HepG2 (cell line): Measurements from ENCODE around the gene HS3ST5. TPM values are rescaled to one million over a fixed set of nuclear protein-coding genes. Genes with fewer than 3 reads are reported as not detected.
A peak's percentile ranks its signal among the peaks of the same experiment; 100 is the strongest.

Experiments
- ATF1 ChIP-seq: IDR thresholded peaks from 2 replicates; pipeline ENCODE4 v1.6.1; 2016; ENCODE audit warnings: mild to moderate bottlenecking, control low read depth
- CCAR2 ChIP-seq: fragments of 200-400 bp; formaldehyde crosslinking; optimal IDR thresholded peaks from 2 replicates; pipeline ENCODE3; 2018; ENCODE audit warnings: low read depth, mild to moderate bottlenecking, low read length, moderate library complexity
- ETV5 ChIP-seq: IDR thresholded peaks from 2 replicates; pipeline ENCODE4 v1.6.1; 2018; ENCODE audit warnings: missing biosample characterization, missing genetic modification reagents, inconsistent platforms, borderline replicate concordance
- KMT2B ChIP-seq: IDR thresholded peaks from 2 replicates; pipeline ENCODE4 v1.6.1; 2016; ENCODE audit warnings: missing genetic modification reagents, missing compliant biosample characterization
- MIXL1 ChIP-seq: IDR thresholded peaks from 2 replicates; pipeline ENCODE4 v1.6.1; 2016
- NR2F2 ChIP-seq: IDR thresholded peaks from 2 replicates; pipeline ENCODE4 v1.6.1; 2012; ENCODE audit warnings: low read depth, inconsistent platforms, borderline replicate concordance
- PHB2 ChIP-seq: fragments of 450-650 bp; IDR thresholded peaks from 2 replicates; pipeline ENCODE4 v1.6.1; 2018; ENCODE audit not compliant: partially characterized antibody
- PRPF4 ChIP-seq: fragments of 200-400 bp; formaldehyde crosslinking; IDR thresholded peaks from 2 replicates; pipeline ENCODE4 v1.6.1; 2016; ENCODE audit warnings: low read length, low read depth; ENCODE audit not compliant: poor library complexity, severe bottlenecking
- YY1 ChIP-seq: IDR thresholded peaks from 2 replicates; pipeline ENCODE4 v1.6.1; 2011; ENCODE audit warnings: low read length, low read depth, moderate library complexity, mild to moderate bottlenecking; ENCODE audit not compliant: insufficient read depth, insufficient replicate concordance
- ZNF33A ChIP-seq: sonication (generic); formaldehyde crosslinking; IDR thresholded peaks from 2 replicates; pipeline ENCODE4 v1.5.1; 2020; ENCODE audit warnings: missing genetic modification reagents, mild to moderate bottlenecking, moderate library complexity, borderline replicate concordance
- ZNF563 ChIP-seq: sonication (generic); formaldehyde crosslinking; IDR thresholded peaks from 2 replicates; pipeline ENCODE4 v1.8.0; 2022; ENCODE audit warnings: mild to moderate bottlenecking, moderate library complexity, missing genetic modification reagents
- ZNF614 ChIP-seq: IDR thresholded peaks from 2 replicates; pipeline ENCODE4 v1.6.1; 2018; ENCODE audit warnings: missing biosample characterization, missing genetic modification reagents, inconsistent platforms, borderline replicate concordance
- polyA plus RNA-seq, 8 experiments: library from polyadenylated mRNA; depleted of rRNA in 3 of 8; stranded (reverse) in 7 of 8; unstranded in 1 of 8; fragments of >200 nt; fragmentation: Illumina TruSeq in 4 of 8; extraction: Trizol in 4 of 8; gene quantifications; 2 replicates each; pipeline versions ENCODE4 v1.2.1 to v1.2.3, GENCODE V29; 2011 to 2016; ENCODE audit warnings: low read depth in 4 of 8, missing spikeins in 1 of 8, mixed read lengths in 1 of 8; ENCODE audit not compliant: insufficient read depth in 1 of 8
- total RNA-seq, 5 experiments: library from RNA; depleted of rRNA; stranded (reverse); fragments of >200 nt; fragmentation: Illumina TruSeq; extraction: Trizol; gene quantifications; 2 replicates each; pipeline ENCODE4 v1.2.3, GENCODE V29; 2016; ENCODE audit warnings: low read depth in 1 of 5
- TF ChIP-seq, protein P1 (sequence below): IDR thresholded peaks from 2 replicates; pipeline ENCODE4 v1.6.1; 2012; ENCODE audit warnings: inconsistent platforms
- TF ChIP-seq, protein P2 (sequence below): sonication (generic); formaldehyde crosslinking; IDR thresholded peaks from 2 replicates; pipeline ENCODE4 v1.4.0; 2020; ENCODE audit warnings: missing genetic modification reagents
- TF ChIP-seq, protein P3 (sequence below): sonication (generic); formaldehyde crosslinking; IDR thresholded peaks from 2 replicates; pipeline ENCODE4 v1.5.0; 2020; ENCODE audit warnings: missing genetic modification reagents
- TF ChIP-seq, protein P4 (sequence below): sonication (generic); formaldehyde crosslinking; IDR thresholded peaks from 2 replicates; pipeline ENCODE4 v1.4.0; 2020; ENCODE audit warnings: mild to moderate bottlenecking, missing genetic modification reagents
- TF ChIP-seq, protein P5 (sequence below): sonication (generic); formaldehyde crosslinking; IDR thresholded peaks from 2 replicates; pipeline ENCODE4 v1.8.1; 2023; ENCODE audit warnings: missing genetic modification reagents, mild to moderate bottlenecking, borderline replicate concordance
- TF ChIP-seq, protein P6 (sequence below): sonication (generic); formaldehyde crosslinking; IDR thresholded peaks from 2 replicates; pipeline ENCODE4 v1.5.0; 2020; ENCODE audit warnings: mild to moderate bottlenecking, missing genetic modification reagents

Gene HS3ST5
- total and polyA plus RNA-seq, 2 of the 13 experiments (the other 11 are each of a cell fraction or from before 2014, with no cell fraction given): 1.1 to 1.6 TPM

DNA sequence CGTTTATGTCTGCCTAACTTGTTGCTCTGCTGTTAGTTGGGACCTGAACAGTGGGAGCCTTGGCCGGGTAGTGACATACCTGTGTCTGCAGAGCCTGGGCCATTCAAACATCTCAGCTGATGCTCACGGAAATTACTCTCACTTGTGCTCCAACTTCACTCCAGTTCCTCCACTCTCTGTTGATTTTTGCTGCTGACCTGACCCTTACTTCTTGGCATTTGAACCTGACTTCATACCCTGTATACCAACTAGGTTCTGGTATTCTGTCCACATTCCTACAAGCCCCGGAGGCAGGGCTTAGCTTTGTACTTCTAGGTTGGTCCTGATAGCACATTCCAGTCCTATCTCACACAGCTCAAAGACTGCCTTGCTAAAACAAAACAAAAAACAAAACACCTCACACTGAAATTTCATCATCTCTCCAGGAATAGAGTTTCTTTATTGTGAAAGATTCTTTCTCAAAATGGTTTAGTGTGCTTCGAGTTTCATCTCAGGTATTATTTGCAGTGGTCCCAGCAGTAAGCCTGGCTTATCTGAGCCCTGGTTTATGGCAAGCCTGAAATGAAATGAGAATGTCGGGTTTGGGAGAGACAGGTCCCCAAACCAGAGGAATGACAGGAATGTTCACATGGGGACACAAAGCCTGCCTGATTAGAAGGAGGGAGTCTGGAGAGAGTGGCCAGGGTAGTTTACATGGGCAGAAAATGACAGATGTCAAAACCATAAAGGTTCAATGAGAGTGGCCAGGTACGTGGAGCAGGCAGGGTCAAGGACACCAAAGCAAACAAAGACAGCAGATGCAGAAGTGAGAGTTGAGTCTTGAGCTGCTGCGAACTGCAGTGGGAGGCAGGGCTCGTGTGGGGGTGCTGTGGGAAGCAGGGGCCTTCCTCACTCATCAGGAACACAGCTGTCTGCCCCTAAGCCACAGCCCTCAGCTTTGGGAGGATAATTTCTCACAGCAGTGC lies 197.7 kb downstream of the HS3ST5 start (continued):
- TF ChIP-seq KMT2B (no peak), ATF1 (peak; percentile 57; the same call in 1 of the 2 replicates), PRPF4 (no peak), ZNF33A (CRISPR knock-in tag) (no peak), PHB2 (no peak), ZNF563 (CRISPR knock-in tag) (no peak), ZNF614 (CRISPR knock-in tag) (no peak; the same call in 1 of the 2 replicates), MIXL1 (CRISPR knock-in tag) (0 out of 2 replicates have a peak, but pooled peaks have one; percentile 48), YY1 (no peak), ETV5 (CRISPR knock-in tag) (peak; percentile 53; the same call in 1 of the 2 replicates), CCAR2 (no peak), NR2F2 (peak; percentile 87)
- TF ChIP-seq, protein P1, sequence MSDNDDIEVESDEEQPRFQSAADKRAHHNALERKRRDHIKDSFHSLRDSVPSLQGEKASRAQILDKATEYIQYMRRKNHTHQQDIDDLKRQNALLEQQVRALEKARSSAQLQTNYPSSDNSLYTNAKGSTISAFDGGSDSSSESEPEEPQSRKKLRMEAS: peak; percentile 13; the same call in 1 of the 2 replicates
- TF ChIP-seq, protein P2, sequence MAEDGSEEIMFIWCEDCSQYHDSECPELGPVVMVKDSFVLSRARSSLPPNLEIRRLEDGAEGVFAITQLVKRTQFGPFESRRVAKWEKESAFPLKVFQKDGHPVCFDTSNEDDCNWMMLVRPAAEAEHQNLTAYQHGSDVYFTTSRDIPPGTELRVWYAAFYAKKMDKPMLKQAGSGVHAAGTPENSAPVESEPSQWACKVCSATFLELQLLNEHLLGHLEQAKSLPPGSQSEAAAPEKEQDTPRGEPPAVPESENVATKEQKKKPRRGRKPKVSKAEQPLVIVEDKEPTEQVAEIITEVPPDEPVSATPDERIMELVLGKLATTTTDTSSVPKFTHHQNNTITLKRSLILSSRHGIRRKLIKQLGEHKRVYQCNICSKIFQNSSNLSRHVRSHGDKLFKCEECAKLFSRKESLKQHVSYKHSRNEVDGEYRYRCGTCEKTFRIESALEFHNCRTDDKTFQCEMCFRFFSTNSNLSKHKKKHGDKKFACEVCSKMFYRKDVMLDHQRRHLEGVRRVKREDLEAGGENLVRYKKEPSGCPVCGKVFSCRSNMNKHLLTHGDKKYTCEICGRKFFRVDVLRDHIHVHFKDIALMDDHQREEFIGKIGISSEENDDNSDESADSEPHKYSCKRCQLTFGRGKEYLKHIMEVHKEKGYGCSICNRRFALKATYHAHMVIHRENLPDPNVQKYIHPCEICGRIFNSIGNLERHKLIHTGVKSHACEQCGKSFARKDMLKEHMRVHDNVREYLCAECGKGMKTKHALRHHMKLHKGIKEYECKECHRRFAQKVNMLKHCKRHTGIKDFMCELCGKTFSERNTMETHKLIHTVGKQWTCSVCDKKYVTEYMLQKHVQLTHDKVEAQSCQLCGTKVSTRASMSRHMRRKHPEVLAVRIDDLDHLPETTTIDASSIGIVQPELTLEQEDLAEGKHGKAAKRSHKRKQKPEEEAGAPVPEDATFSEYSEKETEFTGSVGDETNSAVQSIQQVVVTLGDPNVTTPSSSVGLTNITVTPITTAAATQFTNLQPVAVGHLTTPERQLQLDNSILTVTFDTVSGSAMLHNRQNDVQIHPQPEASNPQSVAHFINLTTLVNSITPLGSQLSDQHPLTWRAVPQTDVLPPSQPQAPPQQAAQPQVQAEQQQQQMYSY (CRISPR knock-in tag): no peak
- TF ChIP-seq, protein P3, sequence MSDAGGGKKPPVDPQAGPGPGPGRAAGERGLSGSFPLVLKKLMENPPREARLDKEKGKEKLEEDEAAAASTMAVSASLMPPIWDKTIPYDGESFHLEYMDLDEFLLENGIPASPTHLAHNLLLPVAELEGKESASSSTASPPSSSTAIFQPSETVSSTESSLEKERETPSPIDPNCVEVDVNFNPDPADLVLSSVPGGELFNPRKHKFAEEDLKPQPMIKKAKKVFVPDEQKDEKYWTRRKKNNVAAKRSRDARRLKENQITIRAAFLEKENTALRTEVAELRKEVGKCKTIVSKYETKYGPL (CRISPR knock-in tag): no peak
- TF ChIP-seq, protein P4, sequence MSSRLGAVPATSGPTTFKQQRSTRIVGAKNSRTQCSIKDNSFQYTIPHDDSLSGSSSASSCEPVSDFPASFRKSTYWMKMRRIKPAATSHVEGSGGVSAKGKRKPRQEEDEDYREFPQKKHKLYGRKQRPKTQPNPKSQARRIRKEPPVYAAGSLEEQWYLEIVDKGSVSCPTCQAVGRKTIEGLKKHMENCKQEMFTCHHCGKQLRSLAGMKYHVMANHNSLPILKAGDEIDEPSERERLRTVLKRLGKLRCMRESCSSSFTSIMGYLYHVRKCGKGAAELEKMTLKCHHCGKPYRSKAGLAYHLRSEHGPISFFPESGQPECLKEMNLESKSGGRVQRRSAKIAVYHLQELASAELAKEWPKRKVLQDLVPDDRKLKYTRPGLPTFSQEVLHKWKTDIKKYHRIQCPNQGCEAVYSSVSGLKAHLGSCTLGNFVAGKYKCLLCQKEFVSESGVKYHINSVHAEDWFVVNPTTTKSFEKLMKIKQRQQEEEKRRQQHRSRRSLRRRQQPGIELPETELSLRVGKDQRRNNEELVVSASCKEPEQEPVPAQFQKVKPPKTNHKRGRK (CRISPR knock-in tag): no peak
- TF ChIP-seq, protein P5, sequence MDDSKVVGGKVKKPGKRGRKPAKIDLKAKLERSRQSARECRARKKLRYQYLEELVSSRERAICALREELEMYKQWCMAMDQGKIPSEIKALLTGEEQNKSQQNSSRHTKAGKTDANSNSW (CRISPR knock-in tag): no peak
- TF ChIP-seq, protein P6, sequence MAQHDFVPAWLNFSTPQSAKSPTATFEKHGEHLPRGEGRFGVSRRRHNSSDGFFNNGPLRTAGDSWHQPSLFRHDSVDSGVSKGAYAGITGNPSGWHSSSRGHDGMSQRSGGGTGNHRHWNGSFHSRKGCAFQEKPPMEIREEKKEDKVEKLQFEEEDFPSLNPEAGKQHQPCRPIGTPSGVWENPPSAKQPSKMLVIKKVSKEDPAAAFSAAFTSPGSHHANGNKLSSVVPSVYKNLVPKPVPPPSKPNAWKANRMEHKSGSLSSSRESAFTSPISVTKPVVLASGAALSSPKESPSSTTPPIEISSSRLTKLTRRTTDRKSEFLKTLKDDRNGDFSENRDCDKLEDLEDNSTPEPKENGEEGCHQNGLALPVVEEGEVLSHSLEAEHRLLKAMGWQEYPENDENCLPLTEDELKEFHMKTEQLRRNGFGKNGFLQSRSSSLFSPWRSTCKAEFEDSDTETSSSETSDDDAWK: no peak
